GM19324 (cell line): Measurements from ENCODE around the gene CUZD1.
"Not testable (repeated sequence)": the region's sequence is repeated elsewhere in the genome, so short reads cannot be mapped to it uniquely, and the experiment has no call there.

ENCODE experiments used
- ATAC-seq: cut with Tn5 transposase; IDR thresholded peaks from one replicate; pipeline ENCODE4 v1.9.1; 2021; ENCODE audit warnings: mild to moderate bottlenecking, moderate library complexity; ENCODE audit not compliant: unreplicated experiment, low FRiP score

CUZD1 gene, protein sequence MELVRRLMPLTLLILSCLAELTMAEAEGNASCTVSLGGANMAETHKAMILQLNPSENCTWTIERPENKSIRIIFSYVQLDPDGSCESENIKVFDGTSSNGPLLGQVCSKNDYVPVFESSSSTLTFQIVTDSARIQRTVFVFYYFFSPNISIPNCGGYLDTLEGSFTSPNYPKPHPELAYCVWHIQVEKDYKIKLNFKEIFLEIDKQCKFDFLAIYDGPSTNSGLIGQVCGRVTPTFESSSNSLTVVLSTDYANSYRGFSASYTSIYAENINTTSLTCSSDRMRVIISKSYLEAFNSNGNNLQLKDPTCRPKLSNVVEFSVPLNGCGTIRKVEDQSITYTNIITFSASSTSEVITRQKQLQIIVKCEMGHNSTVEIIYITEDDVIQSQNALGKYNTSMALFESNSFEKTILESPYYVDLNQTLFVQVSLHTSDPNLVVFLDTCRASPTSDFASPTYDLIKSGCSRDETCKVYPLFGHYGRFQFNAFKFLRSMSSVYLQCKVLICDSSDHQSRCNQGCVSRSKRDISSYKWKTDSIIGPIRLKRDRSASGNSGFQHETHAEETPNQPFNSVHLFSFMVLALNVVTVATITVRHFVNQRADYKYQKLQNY

DNA sequence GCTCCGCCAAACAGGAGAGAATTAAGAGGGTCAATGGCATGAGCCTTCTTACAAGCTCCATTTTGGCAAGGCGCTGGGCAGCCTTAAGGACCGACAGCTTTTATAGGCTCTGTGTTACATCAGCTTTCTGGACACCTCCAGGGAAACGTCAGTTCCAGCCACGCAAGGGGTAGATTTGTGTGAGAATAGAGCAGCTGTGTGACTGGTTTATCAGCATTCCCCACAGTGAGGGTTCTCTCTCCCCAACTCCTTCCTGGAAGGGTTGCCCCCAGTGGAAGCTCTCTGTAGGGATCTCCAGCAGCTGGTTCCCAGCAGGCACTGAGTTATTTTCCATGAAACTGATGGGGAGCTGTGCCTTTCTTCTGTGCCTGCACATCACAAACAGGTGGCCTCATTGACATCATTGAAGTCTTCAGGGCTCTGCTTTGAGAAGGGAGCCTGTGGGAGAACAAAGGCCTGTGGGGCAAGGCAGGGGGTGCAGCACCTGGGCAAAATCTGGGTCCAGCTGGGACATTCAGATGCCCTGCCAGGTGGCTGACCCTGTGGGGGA is at the start of gene CUZD1:
Gene CUZD1, minus strand, starts transcription at position 75 of the 550 bp plus-strand sequence. Its CDS starts 14 bp downstream, at position 61.
- ATAC-seq, result no peak

DNA sequence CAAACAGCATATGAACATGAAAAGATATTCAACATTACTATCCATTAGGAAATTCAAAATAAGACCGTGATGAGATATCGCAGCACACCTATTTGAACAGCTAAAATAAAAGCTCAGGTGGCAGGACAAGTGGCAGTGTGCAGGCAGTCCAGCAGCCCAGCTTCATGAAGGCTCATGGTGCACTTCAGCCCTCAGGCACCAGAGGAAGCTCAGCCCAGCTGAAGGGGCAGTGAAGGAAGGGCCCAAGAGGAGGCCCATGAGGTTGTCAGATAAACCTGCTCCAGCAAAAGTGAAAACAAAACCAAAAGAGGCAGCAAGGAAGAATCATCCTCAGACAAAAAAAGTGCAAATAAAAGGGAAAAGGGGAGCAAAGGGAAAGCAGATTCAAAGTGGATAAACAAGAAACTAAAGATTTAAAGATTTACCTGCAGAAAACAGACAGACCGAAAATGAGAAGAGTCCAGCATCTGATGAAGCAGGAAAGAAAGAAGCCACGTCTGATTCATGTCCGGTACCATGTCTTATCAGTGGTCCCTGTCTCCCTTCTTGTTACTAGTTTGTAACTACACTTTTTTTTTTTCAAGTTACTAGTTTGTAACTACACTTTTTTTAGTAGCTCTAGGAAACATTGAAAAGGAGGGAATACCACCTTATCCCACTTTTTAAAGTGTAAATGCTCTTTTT is 48.7 kb upstream of the CUZD1 start:
- no peak for ATAC-seq

DNA sequence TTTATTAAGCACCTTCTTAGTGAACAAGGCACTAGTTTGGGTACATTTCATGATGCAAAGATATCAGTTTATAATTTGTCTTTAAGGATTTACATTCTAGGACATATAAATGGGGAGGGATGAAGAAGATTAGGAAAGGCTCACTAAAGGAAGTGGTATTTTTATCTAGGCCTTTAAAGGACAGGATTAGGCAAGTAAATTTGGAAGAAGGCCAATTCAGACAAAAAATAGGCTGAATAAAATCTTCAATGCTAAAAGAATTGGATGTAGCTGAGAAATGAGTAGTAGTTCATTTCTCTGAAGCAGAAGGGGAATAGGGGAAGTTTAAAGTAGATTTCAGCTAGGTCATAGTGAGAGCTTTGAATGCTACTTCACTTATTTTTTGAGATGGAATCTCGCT is 38.5 kb upstream of the CUZD1 start:
- no peak for ATAC-seq

DNA sequence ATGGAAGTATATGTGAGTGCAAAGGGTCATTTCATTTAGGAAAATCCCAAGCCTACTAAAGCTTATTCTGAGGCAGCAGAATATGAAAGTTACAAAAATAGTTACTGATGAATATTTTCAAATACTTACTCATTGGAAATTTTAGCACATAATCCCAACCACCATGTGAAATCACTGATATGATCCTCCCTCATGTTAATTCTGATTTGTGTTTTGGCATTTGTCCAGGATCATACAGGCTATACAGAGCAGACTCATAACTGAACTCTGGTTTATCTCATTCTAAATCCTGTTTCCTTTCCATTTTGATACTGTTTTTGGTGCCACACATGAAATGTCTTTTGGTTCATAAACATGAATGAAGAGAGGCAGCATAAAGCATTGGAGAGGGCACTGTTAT is 37.1 kb upstream of the CUZD1 start:
- ATAC-seq, result no peak

DNA sequence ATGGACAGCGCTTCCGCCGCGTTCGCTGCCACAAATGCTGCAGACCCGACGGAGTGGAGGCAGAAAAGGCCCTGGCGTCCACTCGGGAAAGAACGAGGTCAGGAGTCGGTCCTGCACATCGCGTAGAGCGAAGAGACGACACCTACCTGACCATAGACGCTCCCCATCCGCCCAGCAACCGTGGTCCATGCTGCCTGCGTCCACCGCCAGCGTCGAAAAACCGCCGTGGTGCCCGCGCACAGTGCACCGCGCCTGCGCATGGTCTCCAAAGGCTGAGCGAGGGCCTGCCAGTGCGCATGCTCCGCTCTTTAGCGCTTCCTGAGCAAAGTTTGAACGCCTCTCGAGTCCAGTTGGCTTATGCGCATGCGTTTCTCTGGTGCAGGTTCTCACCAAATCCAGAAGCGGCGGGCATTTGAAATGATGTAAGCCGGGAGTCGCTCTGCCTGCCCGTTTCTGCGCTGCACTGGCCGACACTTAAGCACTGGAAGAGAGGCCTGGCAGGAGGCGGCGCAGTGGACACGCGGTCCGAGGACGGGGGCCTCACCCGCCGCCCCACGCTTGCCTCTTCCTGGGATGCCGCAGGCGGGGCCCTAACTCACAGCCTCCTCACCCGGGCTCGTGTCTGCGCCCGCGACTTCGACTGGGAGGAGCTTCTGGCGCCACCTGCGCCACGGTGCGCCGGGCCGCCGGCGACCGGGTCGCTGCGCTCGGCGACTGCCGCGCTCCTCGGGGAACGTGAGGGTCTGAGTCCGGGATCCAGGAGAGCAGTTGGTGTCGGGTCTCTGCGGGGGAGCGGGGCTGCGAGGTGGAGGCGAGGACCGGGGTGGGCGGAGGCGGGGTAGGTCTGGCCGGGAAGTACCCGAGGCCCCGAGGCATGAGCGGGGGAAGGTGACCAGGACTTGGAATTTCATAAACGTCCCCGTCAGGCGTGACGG is 33.9 kb upstream of the CUZD1 start, which contains the start of gene FAM24B:
Gene FAM24B, minus strand, starts transcription at position 243 of the 935 bp plus-strand sequence. CDS start 29,066 bp downstream, outside the sequence.
- peak; percentile 76 for ATAC-seq

DNA sequence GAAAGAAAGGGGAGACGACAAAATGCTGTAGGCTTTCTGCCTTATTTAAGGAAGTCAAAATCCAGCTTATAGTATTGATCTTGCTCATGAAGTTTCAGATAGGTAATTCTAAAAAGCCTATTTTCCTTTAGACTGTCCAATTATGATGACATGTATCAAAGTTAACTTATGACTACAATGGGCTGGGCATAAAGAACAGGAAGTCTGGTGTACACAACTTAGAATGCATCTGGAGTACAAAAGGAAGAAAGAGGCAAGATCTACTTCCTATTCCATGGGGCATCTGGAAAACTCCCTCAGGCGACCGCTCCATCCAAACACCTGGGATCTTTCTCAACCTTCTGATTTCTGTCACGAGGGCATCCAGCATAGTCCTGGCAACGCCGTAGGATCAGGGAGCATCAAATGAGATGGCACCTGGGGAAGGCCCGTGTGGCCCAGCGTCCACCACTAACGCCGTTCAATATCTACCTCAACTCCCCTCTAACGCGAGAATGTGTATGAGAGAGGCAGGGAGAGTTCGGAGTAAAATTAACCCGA is 33.2 kb upstream of the CUZD1 start:
- ATAC-seq, result peak; percentile 26

DNA sequence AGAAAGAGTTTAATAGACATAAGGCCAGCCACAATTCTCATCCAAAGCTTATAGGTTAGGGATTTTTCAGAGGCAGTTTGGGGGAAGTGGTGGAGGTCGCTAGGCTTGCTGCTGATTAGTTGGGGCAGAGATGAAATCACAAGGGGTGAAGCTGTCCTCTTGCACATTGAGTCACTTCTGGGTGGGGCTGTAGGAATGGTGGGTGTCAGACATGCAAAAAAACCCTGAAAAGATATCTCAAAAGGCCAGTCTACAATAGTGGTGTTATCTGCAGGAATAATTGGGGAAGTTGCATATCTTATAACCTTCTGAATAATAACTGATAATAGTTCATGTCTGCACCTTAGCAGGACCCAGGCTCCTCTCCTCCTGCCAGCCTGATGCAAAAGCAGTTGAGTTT is 31.6 kb upstream of the CUZD1 start:
- no peak for ATAC-seq

DNA sequence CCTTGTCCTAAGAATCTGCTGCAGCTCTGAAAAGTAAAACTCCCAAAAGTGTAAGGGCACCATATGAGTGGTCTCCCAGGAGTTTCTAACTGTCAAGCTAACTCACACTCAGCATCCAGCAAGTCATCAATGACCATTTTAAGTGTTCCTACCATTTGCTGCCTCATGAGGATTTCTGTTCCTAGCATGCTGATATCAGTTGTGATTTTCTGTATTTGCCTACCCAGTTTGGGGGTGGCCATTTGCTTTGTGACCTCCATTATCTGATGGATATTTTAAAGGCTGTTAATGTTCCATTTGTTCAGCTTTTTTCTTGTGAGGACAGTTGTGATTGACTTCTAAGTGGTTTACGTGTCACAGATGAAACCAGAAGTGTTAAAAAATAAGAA is 30.8 kb upstream of the CUZD1 start:
- ATAC-seq, result no peak

DNA sequence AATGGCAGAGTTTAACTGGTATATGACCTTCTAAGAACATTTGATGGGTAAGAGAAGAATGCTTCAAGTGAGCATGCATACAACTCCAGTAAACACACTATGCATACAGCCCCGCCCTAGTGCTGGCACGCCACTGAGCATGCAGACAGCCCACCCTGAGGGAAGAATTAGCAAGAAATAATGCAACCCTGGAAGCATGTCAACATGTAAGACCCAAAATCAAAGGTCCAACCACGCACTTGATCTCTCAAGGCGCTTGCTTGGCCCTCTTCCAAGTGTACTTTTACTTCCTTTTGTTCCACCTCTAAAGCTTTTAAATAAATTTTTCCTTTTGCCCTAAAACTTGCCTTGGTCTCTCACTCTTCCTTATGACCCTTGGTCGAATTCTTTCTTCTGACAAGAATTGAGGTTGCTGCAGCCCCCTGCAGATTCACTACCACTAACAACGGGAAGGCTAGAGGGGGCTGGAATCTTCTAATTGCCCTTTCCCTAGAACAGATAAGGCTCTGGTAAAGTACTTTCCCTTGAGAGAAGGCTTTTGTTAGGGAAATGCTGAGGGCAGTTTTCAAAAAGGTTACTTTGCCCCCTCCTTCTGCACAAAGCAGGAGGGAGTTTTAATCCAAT is 30.3 kb upstream of the CUZD1 start:
- ATAC-seq, result no peak

DNA sequence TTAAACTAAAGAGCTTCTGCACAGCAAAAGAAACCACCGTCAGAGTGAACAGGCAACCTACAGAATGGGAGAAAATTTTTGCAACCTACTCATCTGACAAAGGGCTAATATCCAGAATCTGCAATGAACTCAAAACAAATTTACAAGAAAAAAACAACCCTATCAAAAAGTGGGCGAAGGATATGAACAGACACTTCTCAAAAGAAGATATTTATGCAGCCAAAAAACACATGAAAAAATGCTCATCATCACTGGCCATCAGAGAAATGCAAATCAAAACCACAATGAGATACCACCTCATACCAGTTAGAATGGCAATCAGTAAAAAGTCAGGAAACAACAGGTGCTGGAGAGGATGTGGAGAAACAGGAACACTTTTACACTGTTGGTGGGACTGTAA is 26.3 kb upstream of the CUZD1 start:
- not testable (repeated sequence) for ATAC-seq

DNA sequence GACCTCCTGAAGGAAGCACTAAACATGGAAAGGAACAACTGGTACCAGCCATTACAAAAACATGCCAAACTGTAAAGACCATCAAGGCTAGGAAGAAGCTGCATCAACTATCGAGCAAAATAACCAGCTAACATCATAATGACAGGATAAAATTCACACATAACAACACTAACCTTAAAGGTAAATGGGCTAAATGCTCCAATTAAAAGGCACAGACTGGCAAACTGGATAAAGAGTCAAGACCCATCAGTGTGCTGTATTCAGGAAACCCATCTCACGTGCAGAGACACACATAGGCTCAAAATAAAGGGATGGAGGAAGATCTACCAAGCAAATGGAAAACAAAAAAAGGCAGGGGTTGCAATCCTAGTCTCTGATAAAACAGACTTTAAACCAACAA is 23.1 kb upstream of the CUZD1 start:
- not testable (repeated sequence) for ATAC-seq

DNA sequence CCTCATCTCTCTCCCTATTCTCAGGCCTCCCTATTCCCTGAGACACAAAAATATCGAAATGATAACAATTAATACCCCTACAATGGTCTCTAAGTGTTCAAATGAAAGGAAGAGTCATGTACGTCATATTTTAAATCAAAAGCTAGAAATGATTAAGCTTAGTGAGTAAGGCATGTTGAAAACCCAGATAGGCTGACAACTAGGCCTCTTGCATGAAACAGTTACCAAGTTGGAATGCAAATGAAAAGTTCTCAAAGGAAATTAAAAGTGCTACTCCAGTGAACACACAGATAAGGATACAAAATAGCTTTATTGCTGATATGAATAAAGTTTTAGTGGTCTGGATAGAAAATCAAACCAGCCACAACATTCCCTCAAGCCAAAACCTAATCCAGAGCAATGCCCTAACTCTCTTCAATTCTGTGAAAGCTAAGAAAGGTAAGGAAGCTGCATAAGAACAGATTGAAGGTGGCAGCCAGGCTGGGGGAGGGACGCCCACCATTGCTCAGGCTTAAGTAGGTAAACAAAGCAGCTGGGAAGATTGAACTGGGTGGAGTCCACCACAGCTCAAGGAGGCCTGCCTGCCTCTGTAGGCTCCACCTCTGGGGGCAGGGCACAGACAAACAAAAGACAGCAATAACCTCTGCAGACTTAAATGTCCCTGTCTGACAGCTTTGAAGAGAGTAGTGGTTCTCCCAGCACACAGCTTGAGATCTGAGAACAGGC is 21.3 kb upstream of the CUZD1 start:
- ATAC-seq, result not testable (repeated sequence)

DNA sequence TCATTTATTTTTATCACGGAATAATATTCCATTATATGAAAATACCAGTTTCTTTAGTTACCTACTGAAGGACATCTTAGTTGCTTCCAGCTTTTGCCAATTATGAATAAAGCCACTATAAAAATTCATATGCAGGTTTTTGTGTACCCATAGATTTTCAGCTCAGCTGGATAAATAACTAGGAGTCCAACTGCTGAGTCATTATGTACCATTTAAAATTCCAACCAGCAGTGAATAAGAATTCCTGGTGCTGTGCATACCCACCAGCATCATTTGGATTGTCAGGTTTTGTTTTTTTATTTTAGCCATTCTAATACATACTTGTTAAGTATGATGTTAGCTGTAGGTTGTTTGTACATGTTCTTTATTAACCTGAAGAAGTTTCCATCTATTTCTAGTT is 19.2 kb upstream of the CUZD1 start:
- no peak for ATAC-seq

DNA sequence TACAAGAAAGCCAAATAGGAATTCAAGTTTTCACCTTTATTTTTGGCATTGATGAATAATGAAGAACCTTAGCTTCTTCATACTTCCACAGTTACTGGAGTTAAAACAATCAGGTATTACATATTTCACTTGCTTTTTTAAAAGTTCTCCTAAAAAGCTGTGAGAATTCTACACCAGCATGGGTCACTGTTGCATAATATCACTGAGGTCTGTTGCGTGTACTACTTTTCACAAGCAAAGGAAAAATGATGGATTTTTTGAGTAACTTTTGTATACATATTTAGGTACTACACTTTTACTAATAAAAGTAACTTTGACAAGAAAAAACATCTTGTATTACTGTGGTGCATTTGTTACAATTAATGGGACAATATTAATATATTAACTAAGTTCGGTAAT is 18.5 kb upstream of the CUZD1 start:
- no peak for ATAC-seq

DNA sequence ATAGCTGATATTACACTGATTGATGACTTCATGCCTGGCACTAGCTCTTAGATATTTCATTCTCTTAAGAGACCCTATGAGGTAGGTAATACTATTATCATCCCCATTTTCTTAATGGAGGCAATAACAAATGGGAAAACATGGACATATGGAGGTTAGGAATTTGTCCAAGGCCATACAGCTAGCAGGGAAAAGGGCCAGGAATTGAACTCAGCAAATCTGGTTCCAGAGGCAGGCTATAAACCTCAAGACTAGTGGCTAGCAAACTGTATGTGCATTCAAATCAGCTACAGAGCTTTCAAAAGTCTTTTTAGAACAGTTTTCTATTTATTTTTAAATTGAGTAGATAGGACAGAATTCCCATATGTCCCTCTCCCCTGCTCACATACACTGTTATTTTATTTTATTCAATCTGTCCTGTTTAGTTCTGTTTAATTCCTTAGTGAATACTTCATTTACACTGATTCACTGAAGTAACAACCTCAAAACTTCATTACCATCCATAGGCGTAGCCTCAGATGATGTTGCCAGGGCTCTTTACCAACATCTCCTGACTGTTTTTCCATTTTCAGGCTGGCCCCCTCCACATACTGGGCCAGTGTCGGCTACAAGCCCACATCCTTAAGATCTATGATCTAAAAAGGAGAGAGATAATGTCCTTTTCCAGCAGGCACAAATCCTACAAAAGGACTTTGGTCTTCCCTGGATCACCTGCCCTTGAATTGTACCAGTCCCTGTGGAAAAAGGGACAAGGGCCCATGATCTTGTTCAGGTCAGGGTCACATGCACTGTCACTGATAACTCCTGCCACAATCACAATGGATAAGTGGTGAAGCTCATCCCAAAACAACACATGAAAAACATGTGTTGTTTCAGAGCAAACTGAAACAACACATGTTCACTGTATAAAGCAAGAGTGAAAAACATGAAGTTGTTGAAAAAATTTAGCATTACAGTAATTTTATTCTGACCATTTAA is 17.8 kb upstream of the CUZD1 start:
- ATAC-seq, result no peak

DNA sequence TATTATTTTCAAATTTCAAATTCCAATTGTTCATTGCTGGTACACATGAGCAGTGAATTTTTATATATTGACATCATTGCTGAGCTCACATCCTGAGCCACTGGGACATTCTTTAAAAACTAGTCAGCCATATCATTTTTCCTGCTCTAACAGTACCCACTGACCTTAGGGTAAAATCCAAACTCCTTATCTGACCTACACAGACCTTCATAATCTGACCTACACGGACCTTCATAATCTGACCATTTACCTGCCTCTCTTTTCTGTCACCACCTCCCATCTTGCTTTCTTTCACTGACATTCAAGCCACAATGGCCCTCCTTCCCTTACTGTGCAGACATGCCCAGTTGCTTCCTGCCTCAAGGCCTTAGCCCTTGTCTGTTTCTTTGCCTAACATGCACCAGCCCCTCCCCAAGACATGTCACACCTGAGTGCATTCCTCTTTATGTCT is 16.1 kb upstream of the CUZD1 start:
- no peak for ATAC-seq

DNA sequence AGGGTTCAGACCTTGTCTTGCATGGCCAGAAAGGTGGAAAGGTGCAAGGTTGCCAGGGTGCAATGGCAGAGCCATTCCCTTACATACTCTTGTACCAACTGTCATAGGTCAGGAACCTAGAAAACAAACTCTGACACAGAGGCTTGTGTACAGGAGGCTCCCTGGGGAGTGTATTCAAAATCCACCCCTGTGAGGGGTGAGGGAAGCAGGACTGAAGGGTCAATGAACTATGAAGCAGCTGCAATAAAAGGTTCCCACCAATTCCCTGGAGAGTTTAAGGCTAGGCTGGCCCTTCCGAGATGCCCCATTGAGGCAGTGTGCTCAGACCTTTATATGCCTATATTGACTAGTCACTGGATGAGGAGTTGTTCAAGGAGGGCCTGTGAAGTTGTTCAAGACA is 13.9 kb upstream of the CUZD1 start:
- no peak for ATAC-seq
